GM12878 (cell line): ENCODE measurements around the gene SLC30A4.

Experiments used
- CBFB ChIP-seq: IDR thresholded peaks from 2 replicates; pipeline ENCODE4 v1.6.1; 2016; ENCODE audit warnings: antibody characterized with exemption, low read depth
- EP300 ChIP-seq, 2 experiments: fragments of 150-350 bp in 1 of 2; IDR thresholded peaks; 2 replicates each; pipeline ENCODE4 v1.6.1; 2011 to 2012; ENCODE audit warnings: low read depth in 2 of 2, low read length in 2 of 2, borderline replicate concordance in 1 of 2, improper control_type of control experiment in 1 of 2, inconsistent platforms in 1 of 2; ENCODE audit not compliant: control insufficient read depth in 1 of 2
- IRF3 ChIP-seq: fragments of 450-650 bp; IDR thresholded peaks from 2 replicates; pipeline ENCODE4 v1.6.1; 2014; ENCODE audit warnings: mild to moderate bottlenecking
- SMC3 ChIP-seq: IDR thresholded peaks from 2 replicates; pipeline ENCODE4 v1.6.1; 2011; ENCODE audit warnings: low read length, improper control_type of control experiment, borderline replicate concordance
- TF ChIP-seq, protein P1 (sequence below): fragments of 450-650 bp; IDR thresholded peaks from 2 replicates; pipeline ENCODE4 v1.6.1; 2018; ENCODE audit warnings: mild to moderate bottlenecking, low read depth, moderate library complexity; ENCODE audit not compliant: partially characterized antibody
- TF ChIP-seq, protein P2 (sequence below): fragments of 450-650 bp; conservative IDR thresholded peaks from 2 replicates; pipeline ENCODE4 v1.6.1; 2017; ENCODE audit warnings: mild to moderate bottlenecking, moderate library complexity
- TF ChIP-seq, protein P3 (sequence below), 3 experiments: IDR thresholded peaks in 2 of 3; conservative IDR thresholded peaks in 1 of 3; 2 replicates each; pipeline ENCODE4 v1.5.1; 2011; ENCODE audit warnings: low read depth in 3 of 3, low read length in 3 of 3, mild to moderate bottlenecking in 3 of 3, control low read depth in 2 of 3, moderate library complexity in 2 of 3, inconsistent platforms in 1 of 3, mixed read lengths in 1 of 3; ENCODE audit not compliant: control insufficient read depth in 2 of 3, insufficient read depth in 1 of 3; ENCODE audit errors: extremely low read depth in 1 of 3

DNA sequence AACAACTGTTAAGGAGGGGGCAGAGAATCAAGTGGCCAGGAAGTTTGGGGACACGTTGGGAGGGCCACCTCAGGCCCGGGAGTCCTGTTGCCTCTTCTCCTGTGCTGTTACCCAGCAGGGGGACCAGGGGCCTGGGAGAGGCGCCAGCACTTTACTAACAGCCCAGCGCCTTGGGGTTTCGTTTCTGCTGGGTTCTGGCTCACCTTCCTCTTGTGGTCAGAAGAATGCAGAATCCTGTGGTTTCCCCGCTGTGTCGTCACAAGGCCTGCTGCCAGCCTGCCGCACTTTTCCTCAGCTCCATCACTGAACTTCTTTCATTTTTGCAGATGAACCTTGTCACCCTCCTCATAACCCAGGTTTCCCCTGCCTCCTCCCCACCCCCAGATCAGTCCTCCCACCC is 67.7 kb downstream of the SLC30A4 start:
- TF ChIP-seq CBFB: no peak
- TF ChIP-seq IRF3: no peak
- no peak for TF ChIP-seq SMC3
- TF ChIP-seq, protein P1, sequence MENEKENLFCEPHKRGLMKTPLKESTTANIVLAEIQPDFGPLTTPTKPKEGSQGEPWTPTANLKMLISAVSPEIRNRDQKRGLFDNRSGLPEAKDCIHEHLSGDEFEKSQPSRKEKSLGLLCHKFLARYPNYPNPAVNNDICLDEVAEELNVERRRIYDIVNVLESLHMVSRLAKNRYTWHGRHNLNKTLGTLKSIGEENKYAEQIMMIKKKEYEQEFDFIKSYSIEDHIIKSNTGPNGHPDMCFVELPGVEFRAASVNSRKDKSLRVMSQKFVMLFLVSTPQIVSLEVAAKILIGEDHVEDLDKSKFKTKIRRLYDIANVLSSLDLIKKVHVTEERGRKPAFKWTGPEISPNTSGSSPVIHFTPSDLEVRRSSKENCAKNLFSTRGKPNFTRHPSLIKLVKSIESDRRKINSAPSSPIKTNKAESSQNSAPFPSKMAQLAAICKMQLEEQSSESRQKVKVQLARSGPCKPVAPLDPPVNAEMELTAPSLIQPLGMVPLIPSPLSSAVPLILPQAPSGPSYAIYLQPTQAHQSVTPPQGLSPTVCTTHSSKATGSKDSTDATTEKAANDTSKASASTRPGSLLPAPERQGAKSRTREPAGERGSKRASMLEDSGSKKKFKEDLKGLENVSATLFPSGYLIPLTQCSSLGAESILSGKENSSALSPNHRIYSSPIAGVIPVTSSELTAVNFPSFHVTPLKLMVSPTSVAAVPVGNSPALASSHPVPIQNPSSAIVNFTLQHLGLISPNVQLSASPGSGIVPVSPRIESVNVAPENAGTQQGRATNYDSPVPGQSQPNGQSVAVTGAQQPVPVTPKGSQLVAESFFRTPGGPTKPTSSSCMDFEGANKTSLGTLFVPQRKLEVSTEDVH: no peak
- TF ChIP-seq, protein P2, sequence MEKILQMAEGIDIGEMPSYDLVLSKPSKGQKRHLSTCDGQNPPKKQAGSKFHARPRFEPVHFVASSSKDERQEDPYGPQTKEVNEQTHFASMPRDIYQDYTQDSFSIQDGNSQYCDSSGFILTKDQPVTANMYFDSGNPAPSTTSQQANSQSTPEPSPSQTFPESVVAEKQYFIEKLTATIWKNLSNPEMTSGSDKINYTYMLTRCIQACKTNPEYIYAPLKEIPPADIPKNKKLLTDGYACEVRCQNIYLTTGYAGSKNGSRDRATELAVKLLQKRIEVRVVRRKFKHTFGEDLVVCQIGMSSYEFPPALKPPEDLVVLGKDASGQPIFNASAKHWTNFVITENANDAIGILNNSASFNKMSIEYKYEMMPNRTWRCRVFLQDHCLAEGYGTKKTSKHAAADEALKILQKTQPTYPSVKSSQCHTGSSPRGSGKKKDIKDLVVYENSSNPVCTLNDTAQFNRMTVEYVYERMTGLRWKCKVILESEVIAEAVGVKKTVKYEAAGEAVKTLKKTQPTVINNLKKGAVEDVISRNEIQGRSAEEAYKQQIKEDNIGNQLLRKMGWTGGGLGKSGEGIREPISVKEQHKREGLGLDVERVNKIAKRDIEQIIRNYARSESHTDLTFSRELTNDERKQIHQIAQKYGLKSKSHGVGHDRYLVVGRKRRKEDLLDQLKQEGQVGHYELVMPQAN: no peak
- TF ChIP-seq, protein P3, sequence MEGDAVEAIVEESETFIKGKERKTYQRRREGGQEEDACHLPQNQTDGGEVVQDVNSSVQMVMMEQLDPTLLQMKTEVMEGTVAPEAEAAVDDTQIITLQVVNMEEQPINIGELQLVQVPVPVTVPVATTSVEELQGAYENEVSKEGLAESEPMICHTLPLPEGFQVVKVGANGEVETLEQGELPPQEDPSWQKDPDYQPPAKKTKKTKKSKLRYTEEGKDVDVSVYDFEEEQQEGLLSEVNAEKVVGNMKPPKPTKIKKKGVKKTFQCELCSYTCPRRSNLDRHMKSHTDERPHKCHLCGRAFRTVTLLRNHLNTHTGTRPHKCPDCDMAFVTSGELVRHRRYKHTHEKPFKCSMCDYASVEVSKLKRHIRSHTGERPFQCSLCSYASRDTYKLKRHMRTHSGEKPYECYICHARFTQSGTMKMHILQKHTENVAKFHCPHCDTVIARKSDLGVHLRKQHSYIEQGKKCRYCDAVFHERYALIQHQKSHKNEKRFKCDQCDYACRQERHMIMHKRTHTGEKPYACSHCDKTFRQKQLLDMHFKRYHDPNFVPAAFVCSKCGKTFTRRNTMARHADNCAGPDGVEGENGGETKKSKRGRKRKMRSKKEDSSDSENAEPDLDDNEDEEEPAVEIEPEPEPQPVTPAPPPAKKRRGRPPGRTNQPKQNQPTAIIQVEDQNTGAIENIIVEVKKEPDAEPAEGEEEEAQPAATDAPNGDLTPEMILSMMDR (IDR thresholded peaks at IDR 0.05 in 2 of 3, conservative IDR thresholded peaks at IDR 0.05 in 1 of 3; ENCODE audit: control insufficient read depth in 2 of 3, extremely low read depth in 1 of 3, insufficient read depth in 1 of 3, low read depth in 3 of 3, low read length in 3 of 3): no peak
- no peak for TF ChIP-seq EP300 (IDR thresholded peaks at IDR 0.05; ENCODE audit: borderline replicate concordance in 1 of 2, control insufficient read depth in 1 of 2, low read depth in 2 of 2, low read length in 2 of 2)
